ENCODE results near the gene SLC34A3.
"Not testable (repeated sequence)": the region's sequence is repeated elsewhere in the genome, so short reads cannot be mapped to it uniquely, and the experiment has no call there.

The SLC34A3 gene

DNA sequence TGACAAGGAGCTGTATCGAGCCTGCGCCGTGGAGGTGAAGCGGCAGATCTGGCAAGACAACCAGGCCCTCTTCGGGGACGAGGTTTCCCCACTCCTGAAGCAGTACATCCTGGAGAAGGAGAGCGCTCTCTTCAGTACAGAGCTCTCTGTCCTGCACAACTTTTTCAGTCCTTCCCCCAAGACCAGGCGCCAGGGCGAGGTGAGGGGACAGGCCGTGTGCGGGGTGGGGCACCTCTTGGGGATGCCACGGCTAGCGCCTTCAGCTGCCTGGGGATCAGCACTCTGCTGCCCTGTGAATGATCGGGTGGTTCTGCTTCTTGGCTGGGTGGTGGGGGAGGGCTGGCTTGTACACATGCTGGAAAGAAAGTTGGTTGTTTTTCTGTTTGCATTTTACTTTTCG lies 26.2 kb downstream of the SLC34A3 start:
- Histone ChIP-seq H3K27me3 (ENCODE audit: insufficient read depth, poor library complexity, severe bottlenecking) (no peaks in the 10 kb centered on the region), H3K27ac (replicated peaks) (no peak overlapping the region), H3K4me3 (replicated peaks; ENCODE audit: insufficient read depth, low read length) (no peak overlapping the region)
- no peak for DNase-seq (ENCODE audit: low read depth in 1 of 2, low spot score in 1 of 2)
- TF ChIP-seq, protein P1, sequence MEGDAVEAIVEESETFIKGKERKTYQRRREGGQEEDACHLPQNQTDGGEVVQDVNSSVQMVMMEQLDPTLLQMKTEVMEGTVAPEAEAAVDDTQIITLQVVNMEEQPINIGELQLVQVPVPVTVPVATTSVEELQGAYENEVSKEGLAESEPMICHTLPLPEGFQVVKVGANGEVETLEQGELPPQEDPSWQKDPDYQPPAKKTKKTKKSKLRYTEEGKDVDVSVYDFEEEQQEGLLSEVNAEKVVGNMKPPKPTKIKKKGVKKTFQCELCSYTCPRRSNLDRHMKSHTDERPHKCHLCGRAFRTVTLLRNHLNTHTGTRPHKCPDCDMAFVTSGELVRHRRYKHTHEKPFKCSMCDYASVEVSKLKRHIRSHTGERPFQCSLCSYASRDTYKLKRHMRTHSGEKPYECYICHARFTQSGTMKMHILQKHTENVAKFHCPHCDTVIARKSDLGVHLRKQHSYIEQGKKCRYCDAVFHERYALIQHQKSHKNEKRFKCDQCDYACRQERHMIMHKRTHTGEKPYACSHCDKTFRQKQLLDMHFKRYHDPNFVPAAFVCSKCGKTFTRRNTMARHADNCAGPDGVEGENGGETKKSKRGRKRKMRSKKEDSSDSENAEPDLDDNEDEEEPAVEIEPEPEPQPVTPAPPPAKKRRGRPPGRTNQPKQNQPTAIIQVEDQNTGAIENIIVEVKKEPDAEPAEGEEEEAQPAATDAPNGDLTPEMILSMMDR (IDR thresholded peaks at IDR 0.05; ENCODE audit: insufficient read depth, low read length): no peak
- TF ChIP-seq SPI1 (IDR thresholded peaks at IDR 0.05; ENCODE audit: borderline replicate concordance, low read depth) (no peak), GABPA (IDR thresholded peaks at IDR 0.05; ENCODE audit: low read depth) (no peak), POLR2AphosphoS5 (IDR thresholded peaks at IDR 0.05; ENCODE audit: low read depth) (no peak)
- TF ChIP-seq, protein P2, sequence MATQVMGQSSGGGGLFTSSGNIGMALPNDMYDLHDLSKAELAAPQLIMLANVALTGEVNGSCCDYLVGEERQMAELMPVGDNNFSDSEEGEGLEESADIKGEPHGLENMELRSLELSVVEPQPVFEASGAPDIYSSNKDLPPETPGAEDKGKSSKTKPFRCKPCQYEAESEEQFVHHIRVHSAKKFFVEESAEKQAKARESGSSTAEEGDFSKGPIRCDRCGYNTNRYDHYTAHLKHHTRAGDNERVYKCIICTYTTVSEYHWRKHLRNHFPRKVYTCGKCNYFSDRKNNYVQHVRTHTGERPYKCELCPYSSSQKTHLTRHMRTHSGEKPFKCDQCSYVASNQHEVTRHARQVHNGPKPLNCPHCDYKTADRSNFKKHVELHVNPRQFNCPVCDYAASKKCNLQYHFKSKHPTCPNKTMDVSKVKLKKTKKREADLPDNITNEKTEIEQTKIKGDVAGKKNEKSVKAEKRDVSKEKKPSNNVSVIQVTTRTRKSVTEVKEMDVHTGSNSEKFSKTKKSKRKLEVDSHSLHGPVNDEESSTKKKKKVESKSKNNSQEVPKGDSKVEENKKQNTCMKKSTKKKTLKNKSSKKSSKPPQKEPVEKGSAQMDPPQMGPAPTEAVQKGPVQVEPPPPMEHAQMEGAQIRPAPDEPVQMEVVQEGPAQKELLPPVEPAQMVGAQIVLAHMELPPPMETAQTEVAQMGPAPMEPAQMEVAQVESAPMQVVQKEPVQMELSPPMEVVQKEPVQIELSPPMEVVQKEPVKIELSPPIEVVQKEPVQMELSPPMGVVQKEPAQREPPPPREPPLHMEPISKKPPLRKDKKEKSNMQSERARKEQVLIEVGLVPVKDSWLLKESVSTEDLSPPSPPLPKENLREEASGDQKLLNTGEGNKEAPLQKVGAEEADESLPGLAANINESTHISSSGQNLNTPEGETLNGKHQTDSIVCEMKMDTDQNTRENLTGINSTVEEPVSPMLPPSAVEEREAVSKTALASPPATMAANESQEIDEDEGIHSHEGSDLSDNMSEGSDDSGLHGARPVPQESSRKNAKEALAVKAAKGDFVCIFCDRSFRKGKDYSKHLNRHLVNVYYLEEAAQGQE (IDR thresholded peaks at IDR 0.05; ENCODE audit: insufficient replicate concordance, low read depth): no peak

DNA sequence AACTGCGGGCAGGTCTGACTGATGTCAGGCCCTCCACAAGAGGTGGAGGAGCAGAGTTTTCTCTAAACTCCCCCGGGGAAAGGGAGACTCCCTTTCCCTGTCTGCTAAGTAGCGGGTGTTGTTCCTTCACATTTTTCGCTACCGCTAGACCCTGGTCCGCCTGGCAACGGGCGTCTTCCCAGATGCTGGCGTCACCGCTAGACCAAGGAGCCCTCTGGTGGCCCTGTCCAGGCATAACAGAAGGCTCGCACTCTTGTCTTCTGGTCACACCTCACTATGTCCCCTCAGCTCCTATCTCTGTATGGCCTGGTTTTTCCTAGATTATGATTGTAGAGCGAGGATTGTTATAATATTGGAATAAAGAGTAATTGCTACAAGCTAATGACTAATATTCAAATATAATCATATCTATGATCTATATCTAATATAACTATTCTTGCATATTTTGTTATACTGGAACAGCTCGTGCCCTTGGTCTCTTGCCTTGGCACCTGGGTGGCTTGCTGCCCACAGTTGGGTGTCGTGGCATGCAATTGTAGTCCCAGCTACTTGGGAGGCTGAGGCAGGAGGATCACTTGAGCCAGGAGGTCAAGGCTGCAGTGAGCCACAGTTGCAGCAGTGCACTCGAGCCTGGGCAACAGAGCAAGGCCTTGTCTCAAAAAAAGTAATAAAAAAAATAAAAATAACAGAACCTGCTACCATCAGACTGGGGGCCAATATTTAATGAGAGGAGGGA lies 31.6 kb downstream of the SLC34A3 start:
- not testable (repeated sequence) for H3K27ac ChIP-seq (replicated peaks); DNase-seq (ENCODE audit: low read depth in 1 of 2, low spot score in 1 of 2)

DNA sequence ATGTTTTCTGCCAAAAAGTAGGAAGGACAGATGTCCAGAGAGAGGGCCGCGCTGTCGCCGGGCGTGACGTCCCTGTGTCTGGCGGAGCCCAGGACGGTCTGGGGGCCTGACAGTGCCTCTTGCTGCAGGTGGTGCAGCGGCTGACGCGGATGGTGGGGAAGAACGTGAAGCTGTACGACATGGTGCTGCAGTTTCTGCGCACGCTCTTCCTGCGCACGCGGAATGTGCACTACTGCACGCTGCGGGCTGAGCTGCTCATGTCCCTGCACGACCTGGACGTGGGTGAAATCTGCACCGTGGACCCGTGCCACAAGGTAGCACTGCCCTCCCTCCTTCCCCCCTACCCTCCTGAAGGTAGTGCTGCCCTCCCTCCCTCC lies 32.2 kb downstream of the SLC34A3 start:
- no peak for TF ChIP-seq SPI1 (IDR thresholded peaks at IDR 0.05; ENCODE audit: borderline replicate concordance, low read depth)
- TF ChIP-seq, protein P1 (IDR thresholded peaks at IDR 0.05; ENCODE audit: insufficient read depth, low read length): no peak
- DNase-seq (ENCODE audit: low read depth in 1 of 2, low spot score in 1 of 2): no peak
- H3K27ac ChIP-seq (replicated peaks): no peak overlapping the region
- H3K4me3 ChIP-seq (replicated peaks; ENCODE audit: insufficient read depth, low read length): no peak overlapping the region
- no peaks in the 10 kb centered on the region for H3K27me3 ChIP-seq (ENCODE audit: insufficient read depth, poor library complexity, severe bottlenecking)

More for the DNA sequence above, 31.6 kb downstream of the SLC34A3 start:
- H3K27me3 ChIP-seq (ENCODE audit: insufficient read depth, poor library complexity, severe bottlenecking); H3K4me3 ChIP-seq (replicated peaks; ENCODE audit: insufficient read depth, low read length): not testable (repeated sequence)

DNA sequence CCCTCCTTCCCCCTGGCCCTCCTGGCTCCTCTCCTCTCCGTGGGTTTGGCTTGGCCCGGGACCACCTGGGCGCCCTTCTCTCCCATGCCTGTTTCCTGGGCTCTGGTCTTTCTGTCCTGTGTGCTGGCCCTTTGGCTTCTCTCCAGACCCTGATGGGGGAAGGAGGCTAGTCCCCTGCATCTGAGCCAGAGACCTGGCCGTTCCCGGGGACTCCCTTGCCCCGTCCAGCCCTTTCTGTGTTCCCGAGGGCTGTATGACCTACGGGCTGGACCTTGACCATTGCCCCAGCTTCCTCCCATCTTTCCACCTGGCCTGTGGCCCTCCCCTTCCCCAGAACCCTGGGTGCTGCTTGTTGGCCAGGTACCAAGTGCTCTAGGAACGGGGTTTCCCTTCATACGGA lies 32.8 kb downstream of the SLC34A3 start:
- TF ChIP-seq, protein P2 (IDR thresholded peaks at IDR 0.05; ENCODE audit: insufficient replicate concordance, low read depth): no peak
- TF ChIP-seq SPI1 (IDR thresholded peaks at IDR 0.05; ENCODE audit: borderline replicate concordance, low read depth) (no peak), POLR2AphosphoS5 (IDR thresholded peaks at IDR 0.05; ENCODE audit: low read depth) (no peak), GABPA (IDR thresholded peaks at IDR 0.05; ENCODE audit: low read depth) (no peak)
- TF ChIP-seq, protein P1 (IDR thresholded peaks at IDR 0.05; ENCODE audit: insufficient read depth, low read length): no peak
- H3K4me3 ChIP-seq (replicated peaks; ENCODE audit: insufficient read depth, low read length): no peak overlapping the region
- no peak for DNase-seq (ENCODE audit: low read depth in 1 of 2, low spot score in 1 of 2)
- no peak overlapping the region for H3K27ac ChIP-seq (replicated peaks)
- H3K27me3 ChIP-seq (ENCODE audit: insufficient read depth, poor library complexity, severe bottlenecking): no peaks in the 10 kb centered on the region

All from HL-60 (cell line).